Activated T-cell treated with anti-CD3 and anti-CD28 coated beads, Interleukin-2, amount 50 U/mL, for 1 hour (primary cell): ENCODE results near the gene TTLL11.

Source experiments
- DNase-seq: peaks from one replicate; pipeline ENCODE4 v3.0.0-alpha.2; 2020

TTLL11 gene

DNA sequence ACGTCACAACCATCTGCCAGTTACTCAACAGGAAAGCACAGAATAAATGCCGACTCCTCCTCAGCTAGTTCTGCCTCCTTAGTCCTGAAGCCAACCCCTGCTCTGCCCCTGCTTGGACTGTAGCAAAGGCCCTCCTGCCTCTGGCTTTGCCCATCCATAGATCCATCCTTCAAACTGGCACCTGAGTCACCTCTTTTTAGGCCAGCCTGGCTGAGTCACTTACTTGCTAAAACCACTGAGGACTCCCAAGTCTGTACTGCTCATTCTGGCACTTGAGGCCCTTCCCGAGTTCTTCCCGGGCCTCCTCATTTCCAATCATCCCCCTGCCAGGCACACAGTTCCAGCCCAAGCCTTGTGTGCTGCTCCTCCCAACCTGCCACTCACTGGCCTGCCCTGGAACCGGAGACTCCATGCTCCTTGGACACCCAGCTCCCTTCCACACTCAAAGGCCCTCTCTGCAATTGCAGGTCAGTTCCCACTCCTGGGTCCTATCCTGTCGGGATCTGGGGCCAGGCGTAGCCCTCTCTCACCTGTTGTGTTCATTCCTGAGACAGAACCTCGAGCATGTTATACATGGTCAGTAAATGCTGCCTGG is 221.6 kb downstream of the TTLL11 start:
- no peak for DNase-seq

DNA sequence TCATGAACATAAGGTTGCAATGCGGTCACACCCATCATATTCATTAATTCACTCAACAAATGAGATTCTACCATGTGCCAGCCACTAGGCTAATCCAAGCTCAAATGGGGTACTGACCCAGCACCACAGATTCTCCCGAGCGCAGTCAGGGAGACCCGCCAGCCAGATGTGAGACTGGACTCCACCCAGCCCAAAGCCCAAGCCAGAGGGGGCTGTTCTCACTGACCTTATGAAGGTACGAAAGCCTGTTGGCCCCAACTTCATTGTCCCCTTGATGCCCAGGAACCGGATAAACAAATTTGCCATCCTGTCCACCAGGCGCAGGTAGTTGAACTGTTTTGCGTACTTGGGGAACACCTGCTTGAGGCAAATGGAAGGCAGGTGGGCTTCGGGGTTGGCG is 222.8 kb downstream of the TTLL11 start:
- DNase-seq = no peak

DNA sequence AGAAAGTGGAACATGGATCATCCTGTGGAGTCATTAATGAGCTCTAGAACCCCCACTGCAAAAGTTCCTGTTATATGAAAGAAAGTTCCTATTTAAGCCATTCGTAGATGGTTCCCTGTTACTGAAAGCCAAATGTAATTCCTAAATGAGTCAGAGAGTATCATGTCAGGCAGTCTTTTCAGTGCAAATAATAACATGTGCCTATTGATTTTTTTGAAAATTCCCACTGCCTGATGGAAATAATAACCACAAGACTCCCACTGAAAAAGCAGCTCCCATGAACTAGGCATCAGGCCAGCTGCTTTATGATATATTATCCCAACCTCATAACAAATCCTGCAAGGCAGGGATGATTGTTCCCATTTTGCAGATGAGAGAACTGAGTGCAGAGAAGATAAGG is 224.5 kb downstream of the TTLL11 start:
- no peak for DNase-seq

DNA sequence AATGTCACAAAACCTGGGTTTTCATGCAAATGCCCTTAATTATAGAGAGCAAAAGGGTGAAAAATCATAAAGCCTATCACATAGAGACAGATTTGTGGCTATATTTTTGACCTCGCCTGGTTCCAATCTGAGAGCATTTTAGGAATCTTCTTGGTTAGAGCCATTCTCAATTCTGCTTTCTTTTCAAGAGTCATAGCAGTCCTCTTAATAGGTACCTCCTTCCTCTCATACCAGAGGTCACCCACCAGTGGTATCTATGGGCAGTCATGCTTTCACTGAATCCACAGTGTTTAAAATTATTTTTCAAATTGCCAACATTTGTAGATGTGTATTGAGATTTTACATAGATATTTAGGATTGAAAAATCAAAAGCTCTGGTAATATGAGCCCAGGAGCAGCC is 226.2 kb downstream of the TTLL11 start:
- DNase-seq = no peak

DNA sequence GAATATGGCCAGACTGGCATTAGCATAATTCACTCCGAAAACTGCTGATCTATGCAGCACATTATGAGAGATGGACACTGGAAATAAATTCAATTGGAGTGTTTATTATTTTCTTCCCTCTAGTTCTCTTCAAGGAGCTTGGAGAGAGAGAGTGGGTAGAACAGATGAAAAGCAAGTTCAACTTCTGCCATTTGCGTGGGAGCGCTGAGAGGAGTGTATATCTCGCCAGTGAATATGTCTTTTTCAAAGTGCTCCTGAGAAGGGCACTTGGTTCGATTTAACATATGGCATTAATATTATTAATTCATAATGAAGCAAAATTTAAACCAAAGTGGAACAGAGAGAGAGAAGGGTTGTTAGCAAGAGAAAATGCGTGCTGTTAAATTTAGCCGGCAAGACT is 227.2 kb downstream of the TTLL11 start:
- no peak for DNase-seq

DNA sequence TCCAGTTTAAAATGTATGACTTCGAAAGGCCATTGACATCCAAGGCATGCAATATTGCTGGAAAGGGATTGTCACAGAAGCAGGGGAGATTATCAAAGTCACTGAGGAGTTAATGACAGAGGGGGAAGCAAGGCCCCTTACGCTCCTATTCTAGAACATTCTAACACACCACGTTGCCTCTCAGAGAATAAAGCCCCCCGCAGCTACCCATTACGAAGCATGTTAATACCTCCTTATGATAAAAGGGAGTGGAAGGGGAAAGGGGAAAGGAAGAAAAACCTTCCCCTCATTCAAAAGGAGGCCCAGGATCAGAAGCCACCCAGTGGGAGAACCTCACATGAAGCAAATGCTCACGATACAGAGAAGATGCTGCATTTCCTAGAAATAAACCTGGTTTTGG is 228.0 kb downstream of the TTLL11 start:
- no peak for DNase-seq

DNA sequence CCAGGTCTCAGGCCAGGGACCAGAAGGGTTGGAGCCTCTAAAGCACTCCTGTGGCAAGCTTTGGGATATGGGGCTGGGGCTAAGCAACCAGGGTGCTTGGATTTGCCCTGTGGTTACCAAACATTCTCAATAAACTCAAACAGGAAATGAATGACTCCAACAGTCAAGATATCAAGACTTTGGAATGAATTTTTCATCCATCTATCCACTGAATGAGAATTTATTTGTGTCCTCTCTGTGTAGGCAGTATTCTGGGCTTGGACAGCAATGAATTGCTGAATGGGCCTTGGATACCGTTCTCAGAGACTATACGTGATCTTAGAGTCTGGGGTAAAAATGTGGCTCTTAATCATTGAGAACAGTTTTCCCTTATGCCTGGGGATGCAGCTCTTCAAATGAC is 229.2 kb downstream of the TTLL11 start:
- DNase-seq = no peak

DNA sequence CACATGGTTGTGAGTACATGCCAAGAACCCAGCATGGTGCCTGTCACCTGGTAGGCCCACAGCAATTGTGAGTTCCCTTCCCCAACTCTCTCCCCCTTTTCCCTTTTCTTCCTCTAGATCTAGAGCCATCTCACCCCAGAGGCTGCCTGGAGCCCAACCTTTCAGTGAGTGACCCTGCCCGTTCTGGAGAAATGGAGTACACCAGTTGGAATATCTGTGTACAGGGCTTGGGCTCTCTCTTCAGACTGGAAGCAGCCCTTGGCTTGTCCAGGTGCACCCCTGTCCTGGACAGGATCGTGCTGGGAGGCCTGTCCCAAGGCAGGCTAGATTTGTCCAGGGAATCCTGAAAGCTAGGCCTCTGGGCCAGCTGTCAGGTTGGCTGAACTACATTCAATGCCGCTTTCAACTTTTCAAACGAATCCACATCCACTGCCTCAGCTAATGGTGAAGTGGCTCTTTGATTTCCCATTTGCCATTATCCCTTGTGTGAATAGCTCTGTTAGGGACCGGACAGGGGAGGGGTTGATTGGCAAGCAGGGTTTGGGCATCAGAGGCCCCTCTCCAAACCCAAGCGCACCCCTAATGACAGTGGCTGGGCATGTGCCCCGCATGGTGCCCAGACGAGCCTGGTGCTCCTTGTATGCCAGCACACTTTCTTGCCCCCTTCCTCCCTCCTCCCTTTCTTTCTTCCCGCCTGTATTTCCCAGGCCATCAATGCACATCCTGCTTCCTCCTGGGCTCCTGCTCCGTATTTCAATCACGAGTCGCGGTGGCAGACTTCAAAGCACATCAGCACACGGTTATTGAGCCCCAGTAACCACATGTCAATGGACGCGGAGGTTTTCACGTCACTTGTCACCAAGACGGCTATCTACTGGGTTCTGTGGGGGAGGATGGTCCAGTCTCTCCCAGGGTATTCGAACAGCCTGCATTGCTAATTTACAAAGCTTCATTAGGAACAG is 230.5 kb downstream of the TTLL11 start:
- DNase-seq = no peak

DNA sequence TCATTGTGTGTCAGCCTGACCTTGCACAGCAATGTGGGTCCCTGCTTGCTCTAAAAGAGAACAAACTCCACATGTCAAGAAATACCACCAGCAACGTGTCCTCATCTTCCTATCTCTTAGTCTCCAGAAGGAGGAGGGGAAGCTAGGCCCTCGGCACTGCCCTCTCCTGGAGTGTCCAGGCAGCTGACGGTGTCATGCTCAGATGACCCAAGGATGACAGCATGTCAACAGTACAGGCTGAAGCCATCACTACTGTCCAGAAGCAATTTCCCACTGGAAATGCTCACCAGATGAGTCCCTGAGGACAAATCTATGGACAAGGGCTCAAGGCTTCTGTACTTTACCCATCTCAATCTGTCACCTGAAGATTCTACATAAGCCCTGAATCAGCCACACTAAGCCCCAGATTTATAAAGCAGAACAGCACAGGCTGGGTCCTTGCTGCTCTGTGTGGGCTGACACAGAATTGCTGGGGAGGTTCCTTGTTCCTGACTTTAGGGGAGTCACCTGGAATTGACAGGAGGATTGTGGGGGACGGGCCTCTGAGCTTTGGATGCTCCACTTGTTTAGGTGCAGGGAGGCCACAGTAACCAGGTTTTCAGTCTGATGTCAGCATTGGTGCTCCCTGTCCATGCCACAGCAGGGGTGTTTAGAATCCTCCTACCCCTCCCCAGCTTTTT is 231.5 kb downstream of the TTLL11 start:
- DNase-seq = no peak

DNA sequence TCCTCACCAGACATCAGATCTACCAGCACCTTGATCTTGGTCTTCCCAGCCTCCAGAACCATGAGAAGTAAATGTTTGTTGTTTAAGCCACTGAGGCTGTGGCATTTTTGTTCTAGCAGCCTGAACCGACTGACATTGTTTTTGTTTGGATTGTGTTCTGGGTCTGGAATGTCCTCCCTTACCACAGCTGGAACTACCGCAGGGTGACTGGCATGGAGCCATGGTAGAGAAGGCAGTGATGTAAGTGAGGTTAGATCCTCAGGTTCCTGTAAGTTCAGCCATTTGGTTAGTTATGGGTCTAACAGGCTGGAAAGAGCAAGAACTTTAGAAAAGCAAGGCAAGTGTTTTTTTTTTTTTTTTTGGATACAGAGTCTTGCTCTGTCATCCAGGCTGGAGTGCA is 232.4 kb downstream of the TTLL11 start:
- no peak for DNase-seq

DNA sequence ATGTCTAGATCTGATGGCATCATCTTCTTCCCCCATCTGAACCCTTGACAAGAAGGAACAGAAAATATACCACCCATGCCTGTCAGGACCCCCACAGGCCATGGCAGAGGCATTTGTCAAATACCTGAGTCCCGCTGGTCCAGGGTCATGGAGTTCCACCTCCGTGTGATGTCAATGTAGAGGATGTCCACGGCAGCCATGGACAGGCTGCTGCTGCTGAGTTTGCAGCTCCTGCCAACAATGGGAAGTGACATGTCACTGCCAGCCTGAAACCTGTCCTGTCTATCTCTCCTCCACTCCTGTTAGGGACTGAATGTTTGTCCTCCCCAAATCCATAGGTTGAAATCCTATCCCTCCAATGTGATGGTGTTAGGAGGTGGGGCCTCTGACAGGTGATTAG is 232.9 kb downstream of the TTLL11 start:
- no peak for DNase-seq

DNA sequence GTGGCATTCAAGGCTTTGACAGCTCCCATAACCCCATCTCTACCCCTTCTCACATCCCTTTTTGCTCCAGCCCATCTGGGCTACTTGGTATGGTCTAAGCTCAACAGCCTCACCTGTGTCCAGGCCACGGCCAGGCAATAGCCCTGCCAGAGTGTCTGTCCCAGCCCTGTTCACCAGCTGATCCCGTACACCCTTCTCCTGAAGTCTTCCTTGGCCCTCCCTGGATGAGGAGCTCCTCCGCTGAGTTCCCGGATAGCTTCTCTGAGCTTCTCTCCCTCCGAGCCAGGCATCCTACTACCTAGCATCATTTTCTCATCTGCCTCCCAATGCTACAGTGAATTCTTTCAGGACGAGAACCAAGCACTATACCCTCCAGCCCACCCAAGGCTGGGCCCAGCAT is 233.5 kb downstream of the TTLL11 start:
- no peak for DNase-seq

DNA sequence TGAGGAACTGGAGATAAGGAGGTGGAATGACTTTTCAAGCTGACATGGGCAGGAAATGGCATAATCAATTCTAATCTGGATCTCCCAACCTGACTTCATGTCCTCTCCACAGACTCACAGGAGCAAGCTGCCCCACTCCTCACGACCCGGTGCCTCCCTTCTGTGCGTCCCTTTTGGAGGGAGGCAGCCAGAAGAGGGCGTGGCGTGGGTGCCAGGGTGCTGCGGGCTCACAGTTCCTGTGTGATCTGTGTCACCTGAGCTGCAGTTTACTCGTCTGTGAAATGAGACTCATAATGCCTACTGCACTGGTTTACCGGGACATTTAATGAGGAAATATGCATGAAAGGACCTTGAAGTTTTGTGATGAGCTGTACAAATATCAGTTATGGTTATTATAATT is 234.3 kb downstream of the TTLL11 start:
- no peak for DNase-seq

DNA sequence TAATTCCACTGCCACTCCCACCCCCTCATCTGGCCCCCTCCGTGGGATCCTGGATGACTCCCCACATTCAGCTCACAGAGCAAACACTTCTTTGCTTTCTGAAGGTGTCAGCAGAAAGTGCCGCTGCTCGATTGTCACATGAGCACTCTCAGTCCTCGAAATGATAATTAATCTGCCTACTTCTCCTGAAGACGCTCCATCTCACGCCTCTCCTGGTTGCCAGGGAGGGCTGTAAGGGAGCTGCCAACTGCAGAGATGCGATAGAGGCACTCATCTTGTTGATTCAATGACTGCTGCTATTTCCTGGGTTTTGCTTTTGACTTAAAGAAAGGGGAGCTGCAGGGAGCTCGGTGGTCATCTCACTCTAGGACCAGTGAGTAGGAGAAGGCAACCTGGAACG is 235.2 kb downstream of the TTLL11 start:
- DNase-seq = no peak

DNA sequence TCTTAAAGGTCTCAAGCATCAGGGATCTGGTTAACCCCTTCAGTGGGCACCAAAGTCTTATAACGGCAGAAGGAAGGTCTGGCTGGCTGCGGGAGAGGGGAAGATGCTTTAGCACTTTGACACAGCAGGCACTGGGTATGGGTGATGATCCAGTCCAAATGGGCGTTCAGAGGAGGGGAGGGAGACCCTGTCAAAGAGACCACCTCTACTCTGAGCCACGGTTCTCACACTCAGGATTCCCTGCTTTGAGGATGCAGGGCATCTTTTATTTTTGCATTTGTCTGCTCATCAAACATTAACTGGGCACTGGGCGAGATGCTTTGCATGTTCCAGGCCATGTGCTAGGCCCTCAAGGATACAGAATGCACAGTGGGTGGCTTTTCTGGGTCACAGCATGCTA is 237.6 kb downstream of the TTLL11 start:
- DNase-seq = no peak

DNA sequence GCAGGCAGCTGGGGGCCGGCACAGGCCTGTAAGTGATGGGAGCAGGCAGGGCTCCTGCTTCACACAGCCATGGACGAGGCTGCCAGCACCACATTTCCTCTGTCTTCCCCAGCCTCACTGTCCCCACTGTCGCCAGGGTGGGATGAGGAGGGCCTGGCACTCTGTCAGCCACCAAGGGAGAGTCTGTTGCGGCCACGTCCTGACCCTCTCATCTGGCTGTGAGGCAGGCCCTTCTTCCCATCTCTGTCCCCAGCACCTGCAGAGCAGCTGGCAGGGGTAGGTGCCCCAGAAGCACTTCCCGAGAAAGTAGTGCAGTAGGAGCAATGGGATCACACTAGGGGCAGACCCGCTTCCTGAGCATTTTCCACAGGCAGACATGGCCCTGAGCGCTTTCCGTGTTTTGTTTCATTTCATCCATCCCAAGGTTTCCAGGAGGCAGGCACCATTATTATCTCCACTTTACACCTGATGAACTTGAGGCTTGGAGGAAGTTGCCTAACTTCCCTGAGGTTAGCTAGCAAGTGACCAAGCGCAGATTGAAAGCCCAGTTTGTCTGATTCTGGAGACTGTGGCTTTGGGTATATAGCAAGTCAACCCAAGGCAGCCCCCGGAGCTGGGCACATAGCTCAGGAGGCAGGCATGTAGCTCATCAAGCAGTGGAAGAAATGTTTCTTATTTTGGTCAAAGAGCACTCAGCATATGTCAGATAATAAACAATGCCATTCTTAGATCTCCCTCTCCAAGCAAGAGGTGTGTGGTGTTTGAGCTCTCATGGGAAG is 239.3 kb downstream of the TTLL11 start:
- DNase-seq = no peak

DNA sequence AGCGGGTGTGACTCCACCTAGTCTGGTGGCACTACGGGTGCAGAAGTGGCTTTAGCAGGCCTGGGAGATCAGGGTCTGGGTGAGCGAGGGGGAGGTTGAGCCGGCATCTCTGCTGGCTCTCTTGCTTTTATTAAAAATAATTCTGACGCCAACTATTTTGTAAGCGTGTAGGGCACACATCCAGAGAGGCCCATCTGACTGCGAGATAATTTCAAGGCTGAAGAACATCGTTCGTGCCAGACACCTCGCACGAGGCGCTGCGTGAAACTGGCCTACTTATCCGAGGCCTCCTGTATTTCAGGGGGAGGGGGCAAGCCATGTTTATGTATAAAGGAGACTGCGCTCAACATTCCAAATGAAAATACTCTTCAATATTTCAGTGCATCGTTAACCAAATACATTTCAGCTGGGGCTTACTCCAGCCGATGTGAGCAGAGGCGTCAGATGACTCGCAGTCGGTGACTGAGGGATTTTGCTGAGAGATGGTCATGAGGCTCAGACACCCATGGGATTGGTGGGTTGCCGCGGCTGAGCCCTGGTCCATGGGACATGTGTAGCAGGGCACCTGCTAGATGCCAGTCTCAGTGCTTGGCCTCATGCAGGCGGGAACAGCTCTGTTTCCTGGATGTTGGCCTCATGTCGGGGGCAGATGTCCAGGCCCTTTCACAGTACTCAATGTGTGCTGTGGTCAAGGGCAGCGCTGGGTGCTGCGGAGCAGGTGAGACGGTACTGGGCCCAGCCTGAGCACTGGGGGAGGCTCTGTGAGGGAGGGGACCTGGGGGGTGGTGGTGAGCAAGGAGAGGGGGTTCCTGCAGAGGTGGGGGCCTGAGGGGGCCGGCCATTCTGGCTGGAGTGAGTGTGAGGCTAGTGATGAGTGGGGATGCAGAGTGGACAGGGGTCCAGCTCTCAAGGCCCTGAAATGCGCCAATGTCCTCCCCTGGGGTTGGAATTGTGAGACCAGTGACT is 240.2 kb downstream of the TTLL11 start:
- DNase-seq = no peak

DNA sequence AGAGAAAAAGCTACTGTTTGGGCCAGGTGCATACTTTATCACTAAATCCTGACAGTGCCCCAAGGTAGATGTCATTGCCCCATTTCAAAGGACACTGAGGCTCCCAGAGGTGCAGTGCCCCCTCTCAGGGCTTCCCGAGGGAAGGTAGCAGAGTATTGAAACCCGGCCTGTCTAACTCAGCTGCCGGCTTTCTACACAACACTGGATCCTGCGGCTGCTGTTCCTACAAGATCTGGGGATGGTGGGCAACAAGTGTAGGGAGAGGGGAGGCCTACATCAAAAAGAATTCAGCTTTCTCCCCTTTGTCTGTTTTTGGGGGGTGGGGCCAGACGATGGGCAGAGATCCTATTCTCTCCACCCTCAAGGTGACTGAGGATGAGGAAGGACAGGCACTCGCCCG is 240.9 kb downstream of the TTLL11 start:
- DNase-seq = no peak

DNA sequence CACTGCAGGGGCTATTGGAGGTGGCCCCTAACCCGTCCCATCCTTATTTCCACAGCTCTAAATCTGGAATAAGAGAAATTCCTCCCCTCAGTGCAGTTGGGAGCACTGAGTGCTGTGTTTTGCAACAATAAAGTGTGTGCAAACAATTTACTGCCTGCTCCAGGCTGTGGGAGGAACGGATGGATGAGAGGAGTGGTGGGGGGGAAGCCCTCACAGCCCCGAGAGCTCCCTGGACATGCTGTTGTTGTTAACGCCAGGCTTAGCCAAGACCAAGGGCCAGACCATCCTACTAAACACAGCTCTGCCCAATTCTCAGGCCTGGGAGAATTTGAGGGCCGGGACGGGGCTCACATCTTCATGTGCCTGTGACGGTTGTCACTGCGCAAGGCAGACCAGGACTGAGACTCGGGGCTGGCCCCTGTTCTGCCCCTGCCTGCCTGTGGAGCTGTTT is 241.4 kb downstream of the TTLL11 start:
- DNase-seq = no peak

DNA sequence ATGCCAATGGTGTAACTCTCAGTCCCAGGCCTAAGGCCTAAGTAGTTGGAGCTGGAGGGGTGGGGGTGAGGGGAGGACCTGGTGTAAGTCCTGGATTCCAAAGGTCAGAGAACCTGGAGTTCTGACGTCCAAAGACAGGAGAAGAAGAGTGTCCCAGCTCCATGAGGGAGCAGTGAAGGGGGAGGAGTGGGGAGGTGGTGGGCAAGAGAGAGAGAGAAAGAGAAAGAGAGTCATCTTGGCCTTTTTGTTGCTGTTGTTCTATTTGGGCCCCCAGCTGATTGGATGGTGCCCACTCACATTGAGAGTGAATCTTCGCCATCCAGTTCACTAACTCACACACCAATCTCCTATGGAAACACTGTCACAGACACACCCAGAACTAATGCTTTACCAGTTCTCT is 242.7 kb downstream of the TTLL11 start:
- DNase-seq = no peak

DNA sequence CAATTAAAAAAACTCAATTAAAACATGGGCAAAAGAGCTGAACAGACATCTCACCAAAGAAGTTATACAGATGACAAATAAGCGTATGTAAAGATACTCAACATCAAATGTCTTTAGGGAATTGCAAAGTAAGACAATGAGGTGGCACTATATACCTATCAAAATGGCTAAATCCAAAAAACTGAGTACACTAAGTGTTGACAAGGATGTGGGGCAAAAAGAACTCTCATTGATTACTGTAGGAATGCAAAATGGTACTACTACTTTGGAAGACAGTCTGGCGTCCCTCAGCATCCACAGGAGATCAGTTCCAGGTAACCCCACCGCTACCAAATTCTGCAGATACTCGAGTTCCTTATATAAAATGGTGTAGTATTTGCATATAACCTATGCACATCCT is 243.6 kb downstream of the TTLL11 start:
- DNase-seq = no peak

DNA sequence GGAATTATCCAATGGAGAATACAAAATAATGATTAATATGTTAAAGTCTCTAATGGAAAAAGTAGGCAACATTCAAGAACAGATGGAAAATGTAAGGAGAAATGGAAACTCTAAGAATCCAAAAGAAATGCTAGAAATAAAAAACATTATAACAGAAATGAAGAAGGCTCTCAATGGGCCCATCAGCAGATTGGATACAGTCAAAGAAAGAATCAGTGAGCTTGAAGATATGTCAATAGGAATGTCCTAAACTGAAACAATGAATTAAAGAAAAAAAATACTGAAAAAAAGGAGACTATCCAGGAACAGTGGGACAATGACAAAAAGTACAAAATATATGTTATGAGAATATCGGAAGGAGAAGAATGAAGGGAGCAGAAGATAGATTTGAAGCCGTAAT is 248.5 kb downstream of the TTLL11 start:
- DNase-seq = no peak
